MM.1S (cell line): Measurements from ENCODE around the gene HIPK2.
"Not testable (repeated sequence)": the region's sequence is repeated elsewhere in the genome, so short reads cannot be mapped to it uniquely, and the experiment has no call there.

Source experiments
- DNase-seq: peaks from one replicate; pipeline ENCODE4 v3.0.0-alpha.2; 2015
- H2AFZ ChIP-seq: fragments of 300-600 bp; sonication (generic); 2 replicates; pipeline ENCODE4 v1.6.0; 2016; ENCODE audit warnings: antibody characterized with exemption, low read length
- H3F3A ChIP-seq: fragments of 300-600 bp; sonication (generic); 2 replicates; pipeline ENCODE4 v1.6.1; 2016; ENCODE audit warnings: mild to moderate bottlenecking, antibody characterized with exemption, low read length, moderate library complexity, mixed read lengths; ENCODE audit not compliant: insufficient read depth
- H3K27ac ChIP-seq: fragments of 300-600 bp; sonication (generic); 2 replicates; pipeline ENCODE4 v1.5.1; 2016; ENCODE audit warnings: mild to moderate bottlenecking, low read length
- H3K27me3 ChIP-seq: fragments of 300-600 bp; sonication (generic); replicated peaks from 2 replicates; pipeline ENCODE4 v1.6.0; 2016; ENCODE audit warnings: low read length; ENCODE audit not compliant: insufficient read depth
- H3K36me3 ChIP-seq: fragments of 300-600 bp; sonication (generic); replicated peaks from 2 replicates; pipeline ENCODE4 v1.6.1; 2016; ENCODE audit warnings: mild to moderate bottlenecking, low read length, mixed read lengths; ENCODE audit not compliant: insufficient read depth
- H3K4me1 ChIP-seq: fragments of 300-600 bp; sonication (generic); 2 replicates; pipeline ENCODE4 v1.6.1; 2016; ENCODE audit warnings: low read length, mixed read lengths
- H3K4me2 ChIP-seq: fragments of 300-600 bp; sonication (generic); 2 replicates; pipeline ENCODE4 v1.6.0; 2016; ENCODE audit warnings: low read depth, low read length
- H3K4me3 ChIP-seq: fragments of 300-600 bp; sonication (generic); 2 replicates; pipeline ENCODE4 v1.5.1; 2016; ENCODE audit warnings: low read length, mixed read lengths
- H3K79me2 ChIP-seq: fragments of 300-600 bp; sonication (generic); 2 replicates; pipeline ENCODE4 v1.6.1; 2016; ENCODE audit warnings: mixed run types, low read length, mixed read lengths
- H3K9ac ChIP-seq: fragments of 300-600 bp; sonication (generic); 2 replicates; pipeline ENCODE4 v1.6.1; 2016; ENCODE audit warnings: low read length, mixed read lengths
- H3K9me2 ChIP-seq: fragments of 300-600 bp; sonication (generic); replicated peaks from 2 replicates; pipeline ENCODE4 v1.6.1; 2016; ENCODE audit warnings: mild to moderate bottlenecking, low read length, mixed read lengths; ENCODE audit not compliant: insufficient read depth
- H3K9me3 ChIP-seq: fragments of 300-600 bp; sonication (generic); replicated peaks from 2 replicates; pipeline ENCODE4 v1.6.1; 2016; ENCODE audit warnings: mild to moderate bottlenecking, low read length, mixed read lengths; ENCODE audit not compliant: insufficient read depth
- H4K20me1 ChIP-seq: fragments of 300-600 bp; sonication (generic); 2 replicates; pipeline ENCODE4 v1.6.1; 2016; ENCODE audit warnings: mild to moderate bottlenecking, low read length, moderate library complexity, mixed read lengths; ENCODE audit not compliant: insufficient read depth
- CTCF ChIP-seq: fragments of 300-600 bp; sonication (generic); IDR thresholded peaks from 2 replicates; pipeline ENCODE4 v1.5.1; 2016; ENCODE audit warnings: antibody characterized with exemption, low read length, mixed read lengths
- EZH2 ChIP-seq: fragments of 300-600 bp; sonication (generic); optimal IDR thresholded peaks from 2 replicates; pipeline ENCODE3; 2017; ENCODE audit warnings: low read depth, mild to moderate bottlenecking, antibody characterized with exemption, low read length, mixed read lengths
- EZH2phosphoT487 ChIP-seq: fragments of 300-600 bp; sonication (generic); IDR thresholded peaks from 2 replicates; pipeline ENCODE4 v1.6.1; 2018; ENCODE audit warnings: antibody characterized with exemption, low read length

Gene HIPK2

DNA sequence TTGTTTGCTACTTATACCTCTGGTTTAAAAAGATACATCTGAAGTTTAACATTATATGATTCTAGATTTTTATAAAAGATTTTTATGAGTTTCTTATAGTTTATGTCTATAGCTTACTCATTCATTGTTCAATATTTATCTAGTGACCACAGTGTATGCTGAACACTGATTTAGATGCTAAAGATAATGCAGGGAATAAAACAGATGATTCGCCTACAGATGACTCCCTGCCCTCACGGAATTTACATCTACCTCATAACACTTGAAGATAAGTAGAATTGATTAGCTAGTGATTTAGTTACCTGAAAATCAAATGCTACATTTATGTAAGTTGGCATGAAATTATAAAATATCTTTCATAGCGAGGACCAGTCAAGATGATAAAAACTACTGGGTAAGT is 105.8 kb downstream of the HIPK2 start:
- no peak overlapping the region for H3K4me2 ChIP-seq
- H3K9ac ChIP-seq, result no peak overlapping the region
- no peaks in the 10 kb centered on the region for H3K27me3 ChIP-seq
- no peak overlapping the region for H3K27ac ChIP-seq
- H4K20me1 ChIP-seq, result no peaks in the 10 kb centered on the region
- no peaks in the 10 kb centered on the region for H3K9me3 ChIP-seq
- no peaks in the 10 kb centered on the region for H3K36me3 ChIP-seq
- TF ChIP-seq CTCF (no peak), EZH2phosphoT487 (no peak), EZH2 (no peak)
- H2AFZ ChIP-seq, result no peak overlapping the region
- H3K79me2 ChIP-seq, result no peaks in the 10 kb centered on the region
- H3K4me3 ChIP-seq, result no peak overlapping the region
- DNase-seq, result no peak
- no peaks in the 10 kb centered on the region for H3K4me1 ChIP-seq
- H3F3A ChIP-seq, result no peaks in the 10 kb centered on the region
- no peaks in the 10 kb centered on the region for H3K9me2 ChIP-seq

DNA sequence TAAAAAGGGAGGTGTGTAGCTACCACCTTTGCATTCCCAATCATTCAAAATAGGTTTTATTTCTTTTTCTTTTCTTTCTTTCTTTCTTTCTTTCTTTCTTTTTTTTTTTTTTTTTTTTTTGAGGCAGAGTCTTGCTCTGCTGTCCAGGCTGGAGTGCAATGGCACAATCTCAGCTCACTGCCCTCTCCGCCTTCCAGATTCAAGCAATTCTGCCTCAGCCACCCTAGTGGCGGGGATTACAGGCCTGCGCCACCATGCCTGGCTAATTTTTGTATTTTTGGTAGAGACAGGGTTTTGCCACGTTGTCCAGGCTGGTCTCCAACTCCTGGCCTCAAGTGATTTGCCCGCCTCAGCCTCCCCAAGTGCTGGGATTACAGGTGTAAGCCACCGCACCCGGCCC is 107.1 kb downstream of the HIPK2 start:
- DNase-seq, H4K20me1 ChIP-seq, H3K79me2 ChIP-seq: not testable (repeated sequence)

DNA sequence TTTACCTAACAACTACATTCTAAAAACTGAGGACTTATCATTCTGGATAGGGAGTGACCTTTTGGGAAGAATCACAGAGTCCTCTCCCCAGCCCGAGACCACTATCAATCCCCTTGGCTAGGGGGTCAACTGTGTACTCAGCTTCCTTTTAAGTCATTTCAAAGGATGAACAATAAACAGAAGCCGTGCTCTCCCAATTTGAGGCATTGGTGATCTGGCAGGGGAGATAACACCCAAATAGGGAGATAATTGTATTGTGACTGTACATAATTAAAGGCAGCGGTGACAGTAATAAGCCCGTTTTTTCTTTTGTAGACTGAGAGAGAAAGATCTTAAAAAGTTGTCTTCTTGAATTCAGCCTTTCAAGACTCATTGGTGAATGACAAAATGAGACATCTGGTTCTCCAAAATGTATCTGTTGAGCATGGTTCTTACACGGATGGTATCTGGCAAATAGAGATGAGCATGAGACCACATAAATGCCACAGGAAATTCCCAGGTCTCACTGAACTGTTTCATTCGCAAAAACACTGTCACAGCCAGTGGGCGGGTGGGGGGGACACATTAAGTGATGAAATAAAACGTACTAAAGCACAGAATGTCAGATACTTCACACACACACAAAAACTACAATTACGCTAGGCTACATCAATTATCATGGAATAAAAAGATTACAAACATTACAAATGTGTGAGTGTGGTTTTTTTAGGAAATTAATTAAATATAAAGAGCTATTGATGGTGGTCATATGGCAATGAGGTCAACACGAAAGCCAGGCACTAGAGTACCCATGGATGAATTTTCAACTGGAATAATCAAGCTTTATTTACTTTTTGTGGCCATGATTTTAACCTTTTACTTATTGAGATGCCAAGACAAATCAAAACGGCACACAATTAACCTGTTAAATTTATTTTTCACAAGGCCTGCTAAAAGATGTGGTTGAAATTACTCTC is 108.4 kb downstream of the HIPK2 start:
- Histone ChIP-seq H3K36me3 (no peaks in the 10 kb centered on the region), H4K20me1 (no peaks in the 10 kb centered on the region), H3K27ac (no peak overlapping the region), H3K9me2 (no peaks in the 10 kb centered on the region), H3K27me3 (no peaks in the 10 kb centered on the region), H3K4me1 (no peaks in the 10 kb centered on the region), H3K79me2 (no peaks in the 10 kb centered on the region), H3K4me2 (no peak overlapping the region), H3K9me3 (no peaks in the 10 kb centered on the region), H2AFZ (no peak overlapping the region), H3F3A (no peaks in the 10 kb centered on the region), H3K4me3 (no peak overlapping the region), H3K9ac (no peak overlapping the region)
- TF ChIP-seq EZH2phosphoT487 (no peak), EZH2 (no peak), CTCF (no peak)
- no peak for DNase-seq

More for the DNA sequence above, 107.1 kb downstream of the HIPK2 start:
- H3K9me2 ChIP-seq, H3K9me3 ChIP-seq, H3K9ac ChIP-seq, H3K27me3 ChIP-seq, H2AFZ ChIP-seq, H3K4me1 ChIP-seq, H3K4me2 ChIP-seq, H3F3A ChIP-seq, H3K36me3 ChIP-seq, H3K27ac ChIP-seq, H3K4me3 ChIP-seq: not testable (repeated sequence)

- no peaks in the 10 kb centered on the region for H3K36me3 ChIP-seq
- H2AFZ ChIP-seq, result no peak overlapping the region
- H3K9ac ChIP-seq, result no peak overlapping the region
- H4K20me1 ChIP-seq, result no peaks in the 10 kb centered on the region
- H3K4me1 ChIP-seq, result no peaks in the 10 kb centered on the region
- no peaks in the 10 kb centered on the region for H3F3A ChIP-seq
- no peaks in the 10 kb centered on the region for H3K79me2 ChIP-seq
- TF ChIP-seq CTCF (no peak), EZH2 (no peak), EZH2phosphoT487 (no peak)
- no peak overlapping the region for H3K27ac ChIP-seq
- no peaks in the 10 kb centered on the region for H3K27me3 ChIP-seq
- H3K9me2 ChIP-seq, result no peaks in the 10 kb centered on the region
- no peak overlapping the region for H3K4me2 ChIP-seq
- no peak overlapping the region for H3K4me3 ChIP-seq
- DNase-seq, result no peak
- no peaks in the 10 kb centered on the region for H3K9me3 ChIP-seq
Measured at GRCh38 chr7:139667377-139667776, 110.4 kb downstream of the HIPK2 start.
